Omental fat pad (tissue), 4 donors: Measurements from ENCODE around the gene INPP4A. TPM values are rescaled to one million over a fixed set of nuclear protein-coding genes. Genes with fewer than 3 reads are reported as not detected.

Experiments used
- ATAC-seq: fragments of 150-250 bp; one replicate; pipeline ENCODE4 v1.9.1; 2016; ENCODE audit warnings: mild to moderate bottlenecking, moderate library complexity; ENCODE audit not compliant: low FRiP score
- DNase-seq: peaks from one replicate; pipeline ENCODE4 v3.0.0-alpha.2; 2019; ENCODE audit warnings: low spot score
- total RNA-seq, 4 donors: library from RNA; depleted of rRNA; stranded (reverse); fragments of >200 nt; gene quantifications; one replicate each; pipeline ENCODE4 v1.1.0, GENCODE V29; 2016
- TF ChIP-seq, protein P1 (sequence below), 3 donors: fragments of 450-650 bp; IDR thresholded peaks; one replicate each; pipeline ENCODE4 v1.5.1; 2016 to 2017; ENCODE audit warnings: antibody characterized with exemption in 3 of 3, mild to moderate bottlenecking in 3 of 3, moderate library complexity in 2 of 3

Gene INPP4A
- total RNA-seq, 4 donors from 2014 or later, result 19.6 to 32.2 (median 28.0) TPM

DNA sequence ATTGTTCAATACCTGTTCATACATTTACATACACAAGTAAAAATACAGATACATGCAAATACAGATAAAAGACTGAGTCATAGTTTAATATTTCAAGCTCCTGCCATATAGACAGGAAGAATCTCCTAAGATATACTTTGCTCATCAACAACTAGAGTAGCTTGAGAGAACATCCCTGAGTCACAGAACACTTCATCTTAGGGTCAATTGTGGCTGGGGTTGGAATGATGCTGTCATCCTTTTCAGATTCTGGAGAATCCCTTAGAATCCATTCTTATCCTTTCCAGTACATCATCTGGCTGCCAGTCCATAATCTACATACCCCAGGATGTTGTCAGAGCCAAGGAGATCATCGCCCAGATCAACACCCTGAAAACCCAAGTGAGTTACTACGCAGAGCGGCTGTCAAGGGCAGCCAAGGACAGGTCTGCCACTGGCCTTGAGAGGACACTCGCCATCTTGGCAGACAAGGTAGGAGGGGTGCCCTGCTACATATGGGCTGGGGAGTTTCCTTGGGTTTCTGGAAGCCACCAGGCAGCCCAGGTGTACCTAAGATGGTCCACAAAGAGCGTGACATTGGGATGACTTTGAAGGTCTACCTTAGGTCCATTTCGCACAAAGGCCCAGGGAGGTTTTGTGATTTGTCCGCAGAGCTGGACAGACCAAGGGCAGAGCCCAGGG is 108.0 kb downstream of the INPP4A start:
- DNase-seq, result no peak
- TF ChIP-seq, protein P1, sequence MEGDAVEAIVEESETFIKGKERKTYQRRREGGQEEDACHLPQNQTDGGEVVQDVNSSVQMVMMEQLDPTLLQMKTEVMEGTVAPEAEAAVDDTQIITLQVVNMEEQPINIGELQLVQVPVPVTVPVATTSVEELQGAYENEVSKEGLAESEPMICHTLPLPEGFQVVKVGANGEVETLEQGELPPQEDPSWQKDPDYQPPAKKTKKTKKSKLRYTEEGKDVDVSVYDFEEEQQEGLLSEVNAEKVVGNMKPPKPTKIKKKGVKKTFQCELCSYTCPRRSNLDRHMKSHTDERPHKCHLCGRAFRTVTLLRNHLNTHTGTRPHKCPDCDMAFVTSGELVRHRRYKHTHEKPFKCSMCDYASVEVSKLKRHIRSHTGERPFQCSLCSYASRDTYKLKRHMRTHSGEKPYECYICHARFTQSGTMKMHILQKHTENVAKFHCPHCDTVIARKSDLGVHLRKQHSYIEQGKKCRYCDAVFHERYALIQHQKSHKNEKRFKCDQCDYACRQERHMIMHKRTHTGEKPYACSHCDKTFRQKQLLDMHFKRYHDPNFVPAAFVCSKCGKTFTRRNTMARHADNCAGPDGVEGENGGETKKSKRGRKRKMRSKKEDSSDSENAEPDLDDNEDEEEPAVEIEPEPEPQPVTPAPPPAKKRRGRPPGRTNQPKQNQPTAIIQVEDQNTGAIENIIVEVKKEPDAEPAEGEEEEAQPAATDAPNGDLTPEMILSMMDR (IDR thresholded peaks at IDR 0.05), result no peak
- ATAC-seq, result no peak

DNA sequence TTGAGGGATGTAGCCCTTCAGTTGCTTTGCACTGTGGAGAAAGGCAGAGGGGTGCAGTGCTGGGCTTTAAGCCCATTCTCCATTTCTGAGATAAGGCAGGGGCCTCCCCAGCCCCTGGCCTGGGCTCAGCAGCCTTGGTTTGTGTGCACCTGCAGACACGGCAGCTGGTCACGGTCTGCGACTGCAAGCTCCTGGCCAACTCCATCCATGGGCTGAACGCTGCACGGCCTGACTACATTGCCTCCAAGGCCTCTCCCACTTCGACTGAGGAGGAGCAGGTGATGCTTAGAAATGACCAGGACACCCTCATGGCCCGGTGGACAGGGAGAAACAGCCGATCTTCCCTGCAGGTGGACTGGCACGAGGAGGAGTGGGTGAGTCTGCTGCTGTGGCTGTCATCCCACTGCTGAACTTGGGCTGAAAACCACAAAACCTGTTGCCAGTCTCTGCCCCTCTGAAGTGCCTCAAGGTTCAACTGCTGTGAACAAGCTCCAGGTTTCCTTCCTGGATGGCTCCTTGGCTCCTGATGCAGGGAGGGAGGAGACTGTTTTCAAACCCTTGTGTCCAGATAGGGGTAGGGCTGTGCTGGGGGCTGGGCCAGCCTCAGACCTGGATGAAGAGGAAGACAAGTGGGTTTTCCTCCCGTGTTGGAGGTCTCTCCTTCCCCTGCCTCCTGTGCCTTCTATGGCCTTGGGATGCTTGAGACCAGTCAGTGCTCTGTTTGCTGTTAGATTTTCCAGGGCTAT is 109.6 kb downstream of the INPP4A start:
- ATAC-seq (no peak), DNase-seq (no peak)
- TF ChIP-seq, protein P1 (IDR thresholded peaks at IDR 0.05), result no peak

DNA sequence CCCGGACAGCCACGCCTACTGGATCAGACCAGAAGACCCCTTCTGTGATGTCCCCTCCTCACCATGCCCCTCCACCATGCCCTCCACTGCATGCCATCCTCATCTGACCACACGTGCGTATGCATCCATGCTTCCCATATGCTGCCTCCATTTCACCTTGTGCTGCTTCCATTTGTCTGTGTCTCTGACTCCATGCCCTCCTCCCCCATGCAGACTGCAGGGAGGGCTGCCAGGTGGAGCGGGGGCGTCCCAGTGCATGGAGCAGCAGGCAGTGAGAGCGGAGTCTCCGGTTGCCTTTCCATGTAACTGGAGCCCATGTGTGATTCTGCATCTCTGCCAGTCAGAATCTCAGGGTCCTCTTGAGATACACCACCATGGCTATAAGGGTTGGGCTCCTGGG is 111.0 kb downstream of the INPP4A start:
- ATAC-seq (no peak), DNase-seq (no peak)
- TF ChIP-seq, protein P1 (IDR thresholded peaks at IDR 0.05), result no peak

DNA sequence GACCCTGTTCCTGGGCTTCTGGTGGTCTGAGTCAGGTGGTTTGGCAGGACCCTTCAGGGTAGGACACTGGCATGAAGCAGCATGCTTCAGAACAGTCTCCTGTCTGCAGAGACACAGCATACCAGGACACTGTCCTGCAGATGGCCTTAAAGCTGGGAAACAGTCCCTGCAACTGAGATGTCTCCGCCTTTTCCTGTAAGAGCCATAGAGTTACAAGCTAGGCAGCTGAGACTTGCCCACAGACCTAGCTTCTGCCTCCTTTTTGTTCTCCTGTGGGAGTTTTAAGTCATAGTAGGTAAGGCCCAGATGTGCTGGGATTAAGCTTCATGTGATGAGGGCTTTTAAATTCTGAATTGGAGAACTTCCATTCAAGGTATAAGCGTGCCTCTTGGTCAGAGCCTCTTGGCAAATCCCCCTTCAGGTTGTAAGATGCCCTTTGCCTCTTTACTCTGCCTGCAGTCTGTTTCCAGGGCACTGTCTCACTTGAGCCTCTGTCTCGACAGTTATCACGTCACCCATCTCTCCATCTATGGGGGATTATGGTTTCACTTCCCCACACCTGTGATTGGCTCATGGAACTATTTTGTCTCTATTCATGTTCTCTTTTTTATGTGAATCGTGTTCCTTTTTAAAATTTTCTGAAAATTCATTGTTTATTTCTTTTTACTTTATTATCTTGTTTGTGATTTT is 111.8 kb downstream of the INPP4A start:
- no peak for ATAC-seq
- TF ChIP-seq, protein P1 (IDR thresholded peaks at IDR 0.05), result no peak

DNA sequence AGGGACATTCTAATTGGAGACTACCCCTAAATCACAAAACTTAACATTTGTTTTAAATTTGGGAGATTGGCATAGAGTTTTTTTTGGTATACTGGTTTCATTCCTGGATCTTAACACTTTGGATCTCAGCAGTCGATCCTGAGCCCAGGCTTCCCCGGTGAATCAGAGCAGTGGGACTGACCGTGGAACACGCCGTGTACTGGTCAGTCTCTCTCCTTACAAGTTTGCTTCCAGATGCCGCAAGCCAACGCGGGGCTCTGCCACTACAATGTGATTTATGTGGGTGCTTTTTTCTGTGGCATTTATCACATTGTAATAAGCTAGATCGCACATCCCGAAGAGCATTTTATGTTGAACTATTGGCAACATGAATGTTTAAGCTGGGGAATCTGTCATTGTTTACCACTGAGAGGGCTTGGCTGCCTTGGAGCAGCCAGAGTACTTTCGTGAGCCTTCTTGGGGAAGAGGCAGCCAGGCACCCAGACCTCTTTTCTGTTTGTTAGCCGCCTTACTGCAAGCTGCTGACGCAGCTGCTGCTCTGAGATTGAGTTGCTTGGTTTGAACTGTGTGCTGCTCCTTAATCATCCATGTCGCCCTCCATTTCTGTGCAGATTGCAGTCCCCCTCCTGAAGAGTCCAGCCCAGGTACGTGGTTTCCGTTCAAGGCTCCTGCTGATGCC is 114.3 kb downstream of the INPP4A start:
- DNase-seq (no peak), ATAC-seq (no peak)
- TF ChIP-seq, protein P1 (IDR thresholded peaks at IDR 0.05), result no peak

More for the DNA sequence above, 111.8 kb downstream of the INPP4A start:
- DNase-seq, result no peak

DNA sequence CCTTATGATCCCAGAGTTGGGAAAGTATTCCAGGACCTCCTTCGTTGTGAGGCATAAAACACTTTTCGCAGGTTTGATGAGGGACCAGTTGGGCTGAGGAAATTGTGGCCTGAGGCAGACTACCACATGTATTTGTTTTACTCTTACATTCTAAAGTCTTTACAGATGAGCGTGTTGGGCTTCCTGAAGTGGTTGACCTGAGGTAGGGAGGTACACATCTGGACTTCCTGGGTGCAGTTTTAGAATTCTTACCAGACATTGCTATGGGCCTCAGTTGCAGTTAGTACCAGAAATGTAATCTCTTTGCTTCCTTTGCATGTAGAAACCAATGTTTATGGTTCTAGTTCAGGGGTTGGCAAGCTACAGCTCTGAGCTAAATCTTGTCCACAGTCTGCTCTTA is 114.9 kb downstream of the INPP4A start:
- ATAC-seq (no peak), DNase-seq (no peak)
- TF ChIP-seq, protein P1 (IDR thresholded peaks at IDR 0.05), result no peak
